GM23248 (cell line): ENCODE measurements around the gene TVP23A. TPM values are rescaled to one million over a fixed set of nuclear protein-coding genes. Genes with fewer than 3 reads are reported as not detected.

Experiments used
- DNase-seq: peaks from one replicate; pipeline ENCODE4 v3.0.0-alpha.2; 2015
- H2AFZ ChIP-seq: fragments of 200-600 bp; sonication (generic); 2 replicates; pipeline ENCODE4 v1.6.1; 2016; ENCODE audit warnings: antibody characterized with exemption
- H3F3A ChIP-seq: fragments of 200-600 bp; sonication (generic); 2 replicates; pipeline ENCODE4 v1.6.1; 2016; ENCODE audit warnings: mild to moderate bottlenecking, antibody characterized with exemption, mixed run types; ENCODE audit not compliant: insufficient read depth
- H3K27ac ChIP-seq: fragments of 200-600 bp; sonication (generic); 2 replicates; pipeline ENCODE4 v1.5.1; 2016; ENCODE audit warnings: mild to moderate bottlenecking
- H3K27me3 ChIP-seq: fragments of 200-600 bp; sonication (generic); replicated peaks from 2 replicates; pipeline ENCODE4 v1.6.1; 2016; ENCODE audit warnings: mild to moderate bottlenecking; ENCODE audit not compliant: insufficient read depth
- H3K36me3 ChIP-seq: fragments of 200-600 bp; sonication (generic); 2 replicates; pipeline ENCODE4 v1.6.1; 2016; ENCODE audit warnings: low read depth, mild to moderate bottlenecking
- H3K4me1 ChIP-seq: fragments of 200-600 bp; sonication (generic); 2 replicates; pipeline ENCODE4 v1.6.1; 2016; ENCODE audit warnings: mild to moderate bottlenecking; ENCODE audit not compliant: insufficient read depth
- H3K4me2 ChIP-seq: fragments of 200-600 bp; sonication (generic); one replicate; pipeline ENCODE4 v1.6.1; 2016; ENCODE audit warnings: mild to moderate bottlenecking; ENCODE audit not compliant: unreplicated experiment
- H3K4me3 ChIP-seq: fragments of 200-600 bp; sonication (generic); 2 replicates; pipeline ENCODE4 v1.5.1; 2016; ENCODE audit warnings: mild to moderate bottlenecking
- H3K79me2 ChIP-seq: fragments of 200-600 bp; sonication (generic); 2 replicates; pipeline ENCODE4 v1.6.1; 2016; ENCODE audit warnings: mild to moderate bottlenecking; ENCODE audit not compliant: insufficient read depth
- H3K9ac ChIP-seq: fragments of 200-600 bp; sonication (generic); 2 replicates; pipeline ENCODE4 v1.6.1; 2016; ENCODE audit warnings: mild to moderate bottlenecking
- H3K9me2 ChIP-seq: fragments of 200-600 bp; sonication (generic); 2 replicates; pipeline ENCODE4 v1.6.1; 2016; ENCODE audit warnings: mixed run types, mild to moderate bottlenecking, moderate library complexity; ENCODE audit not compliant: insufficient read depth
- H3K9me3 ChIP-seq: fragments of 200-600 bp; sonication (generic); one replicate; pipeline ENCODE4 v1.6.1; 2017; ENCODE audit warnings: low read depth
- H4K20me1 ChIP-seq: fragments of 200-600 bp; sonication (generic); 2 replicates; pipeline ENCODE4 v1.6.0; 2016; ENCODE audit not compliant: insufficient read depth
- EZH2 ChIP-seq: fragments of 200-600 bp; sonication (generic); IDR thresholded peaks from 2 replicates; pipeline ENCODE4 v1.6.1; 2018; ENCODE audit warnings: antibody characterized with exemption, mild to moderate bottlenecking; ENCODE audit not compliant: insufficient read depth, poor library complexity, severe bottlenecking
- EZH2phosphoT487 ChIP-seq: fragments of 200-600 bp; sonication (generic); IDR thresholded peaks from 2 replicates; pipeline ENCODE4 v1.6.1; 2018; ENCODE audit warnings: antibody characterized with exemption, moderate library complexity, mild to moderate bottlenecking, low read depth; ENCODE audit not compliant: insufficient read depth
- WGBS, 2 experiments: methylation state at CpG; one replicate each; pipeline ENCODE4 v1.1.6; 2015 to 2017; ENCODE audit warnings: low lambda C conversion rate in 2 of 2, low coverage in 1 of 2; ENCODE audit errors: missing lambda C conversion rate in 2 of 2; 5-methylcytosine and 5-hydroxymethylcytosine counted together
- in situ Hi-C: fragments of 300-500 bp; cut with MboI; formaldehyde crosslinking; loops from 2 replicates; pipeline ENCODE4 v1.15.0; 2020
- polyA plus RNA-seq: library from polyadenylated mRNA; unstranded; fragments of >200 nt; fragmentation: Nextera tagmentation; extraction: Ambion mirVana; gene quantifications from 2 replicates; pipeline ENCODE4 v1.2.1, GENCODE V29; 2016
- total RNA-seq: library from RNA; depleted of rRNA; stranded (reverse); fragments of >200 nt; shearing (Covaris generic); gene quantifications from 2 replicates; pipeline ENCODE4 v1.2.3, GENCODE V29; 2014

Gene TVP23A
- total and polyA plus RNA-seq, 2 experiments from 2014 or later: 0.13 TPM; not detected in 1

- H3K9me3 ChIP-seq: no peaks in the 10 kb centered on the region
- TF ChIP-seq EZH2phosphoT487 (no peak), EZH2 (no peak)
- no peaks in the 10 kb centered on the region for H3K36me3 ChIP-seq
- H3K4me2 ChIP-seq: no peak overlapping the region
- H3K4me3 ChIP-seq: no peak overlapping the region
- no peaks in the 10 kb centered on the region for H3K79me2 ChIP-seq
- no peaks in the 10 kb centered on the region for H3K4me1 ChIP-seq
- H3K9me2 ChIP-seq: no peaks in the 10 kb centered on the region
- peaks cover 17% of the 10 kb centered on the region; the same call in 1 of the 2 replicates for H3K27me3 ChIP-seq
- H3K27ac ChIP-seq: no peak overlapping the region
- no peaks in the 10 kb centered on the region for H4K20me1 ChIP-seq
- no peak for DNase-seq
- H3K9ac ChIP-seq: no peak overlapping the region
- in situ Hi-C loops: no loop called here
- no peak overlapping the region for H2AFZ ChIP-seq
- H3F3A ChIP-seq: no peaks in the 10 kb centered on the region
- WGBS, 2 experiments: 33 to 38% methylated on average over 7 of the region's 7 CpGs
Observed at GRCh38 chr16:10849736-10850477, 31.3 kb upstream of the TVP23A start.

GRCh38 chr16:10847176-10847575, 28.6 kb upstream of the TVP23A start:
- Histone ChIP-seq H3K27ac (no peak overlapping the region), H3F3A (no peaks in the 10 kb centered on the region), H3K27me3 (peaks cover 20% of the 10 kb centered on the region; the same call in 1 of the 2 replicates), H2AFZ (no peak overlapping the region), H3K9ac (no peak overlapping the region), H3K4me1 (no peaks in the 10 kb centered on the region), H4K20me1 (no peaks in the 10 kb centered on the region), H3K36me3 (no peaks in the 10 kb centered on the region), H3K79me2 (no peaks in the 10 kb centered on the region), H3K4me3 (no peak overlapping the region), H3K9me2 (no peaks in the 10 kb centered on the region), H3K9me3 (no peaks in the 10 kb centered on the region), H3K4me2 (no peak overlapping the region)
- WGBS, 2 experiments: 29 to 33% methylated on average over 2 of the region's 2 CpGs
- in situ Hi-C loops: no loop called here
- TF ChIP-seq EZH2: no peak
- no peak for TF ChIP-seq EZH2phosphoT487
- no peak for DNase-seq

GRCh38 chr16:10846213-10846998, 27.8 kb upstream of the TVP23A start:
- H3K9ac ChIP-seq: no peak overlapping the region
- H3K4me1 ChIP-seq: no peaks in the 10 kb centered on the region
- TF ChIP-seq EZH2phosphoT487: no peak
- TF ChIP-seq EZH2: no peak
- H3K9me2 ChIP-seq: no peaks in the 10 kb centered on the region
- in situ Hi-C loops: no loop called here
- H3K4me2 ChIP-seq: no peak overlapping the region
- peaks cover 26% of the 10 kb centered on the region; the same call in 1 of the 2 replicates for H3K27me3 ChIP-seq
- 71% methylated on average over 14 of the region's 14 CpGs for WGBS, 2 experiments
- no peak overlapping the region for H3K4me3 ChIP-seq
- no peak overlapping the region for H2AFZ ChIP-seq
- DNase-seq: no peak
- no peaks in the 10 kb centered on the region for H3F3A ChIP-seq
- H3K27ac ChIP-seq: no peak overlapping the region
- H4K20me1 ChIP-seq: no peaks in the 10 kb centered on the region
- H3K36me3 ChIP-seq: no peaks in the 10 kb centered on the region
- H3K79me2 ChIP-seq: no peaks in the 10 kb centered on the region
- H3K9me3 ChIP-seq: no peaks in the 10 kb centered on the region

GRCh38 chr16:10840703-10841102, 22.1 kb upstream of the TVP23A start:
- H3K4me2 ChIP-seq: no peak overlapping the region
- H3K9me3 ChIP-seq: no peaks in the 10 kb centered on the region
- no peaks in the 10 kb centered on the region for H3K9me2 ChIP-seq

More at GRCh38 chr16:10840703-10841102, 22.1 kb upstream of the TVP23A start:
- Histone ChIP-seq H3K27me3 (peaks cover 48% of the 10 kb centered on the region), H3F3A (no peaks in the 10 kb centered on the region), H3K36me3 (no peaks in the 10 kb centered on the region), H3K4me3 (no peak overlapping the region), H4K20me1 (no peaks in the 10 kb centered on the region), H2AFZ (no peak overlapping the region), H3K79me2 (no peaks in the 10 kb centered on the region), H3K9ac (no peak overlapping the region), H3K4me1 (no peaks in the 10 kb centered on the region), H3K27ac (no peak overlapping the region)
- DNase-seq: no peak
- WGBS, 2 experiments: 50 to 52% methylated on average over 16 of the region's 16 CpGs
- in situ Hi-C loops: no loop called here
- no peak for TF ChIP-seq EZH2phosphoT487
